Activated CD4-positive, alpha-beta memory T cell treated with anti-CD3 and anti-CD28 coated beads, Interleukin-2, amount 10 ng/mL, durations not matched to agents 7 days and 5 days (primary cell): ENCODE measurements around the gene ELAC1. TPM values are rescaled to one million over a fixed set of nuclear protein-coding genes. Genes with fewer than 3 reads are reported as not detected.
"Not testable (repeated sequence)": the region's sequence is repeated elsewhere in the genome, so short reads cannot be mapped to it uniquely, and the experiment has no call there.

ENCODE experiments used
- CTCF ChIA-PET: fragments of 350-600 bp; sonication (Branson Sonifier 250); formaldehyde crosslinking; loops from one replicate; lab custom pipeline; 2021; ENCODE audit warnings: antibody characterized with exemption, inconsistent platforms; lab: Charles Lee
- POLR2A ChIA-PET: fragments of 350-600 bp; sonication (Branson Sonifier 250); formaldehyde crosslinking; loops from one replicate; lab custom pipeline; 2021; ENCODE audit warnings: antibody characterized with exemption; lab: Charles Lee
- DNase-seq: peaks from one replicate; pipeline ENCODE4 v3.0.0-alpha.2; 2020
- H3K27ac Mint-ChIP-seq: one replicate; pipeline ENCODE4 v1.8.0; 2021; ENCODE audit warnings: mild to moderate bottlenecking, mixed read lengths
- H3K27me3 Mint-ChIP-seq: one replicate; pipeline ENCODE4 v1.8.0; 2021; ENCODE audit warnings: mixed read lengths
- H3K36me3 Mint-ChIP-seq: one replicate; pipeline ENCODE4 v1.8.0; 2021; ENCODE audit warnings: low read depth, mixed read lengths
- H3K4me1 Mint-ChIP-seq: one replicate; pipeline ENCODE4 v1.8.0; 2021; ENCODE audit warnings: mixed read lengths
- H3K4me3 Mint-ChIP-seq: one replicate; pipeline ENCODE4 v1.8.0; 2021; ENCODE audit warnings: mild to moderate bottlenecking, mixed read lengths
- H3K9me3 Mint-ChIP-seq: one replicate; pipeline ENCODE4 v1.8.0; 2021; ENCODE audit warnings: mixed read lengths
- total RNA-seq, 2 experiments: library from RNA; stranded (reverse); gene quantifications; one replicate each; pipeline ENCODE4 v1.2.3, GENCODE V29; 2021

Gene ELAC1
- 1 to 10 TPM; 5.9 to 7.3 TPM for total RNA-seq

DNA sequence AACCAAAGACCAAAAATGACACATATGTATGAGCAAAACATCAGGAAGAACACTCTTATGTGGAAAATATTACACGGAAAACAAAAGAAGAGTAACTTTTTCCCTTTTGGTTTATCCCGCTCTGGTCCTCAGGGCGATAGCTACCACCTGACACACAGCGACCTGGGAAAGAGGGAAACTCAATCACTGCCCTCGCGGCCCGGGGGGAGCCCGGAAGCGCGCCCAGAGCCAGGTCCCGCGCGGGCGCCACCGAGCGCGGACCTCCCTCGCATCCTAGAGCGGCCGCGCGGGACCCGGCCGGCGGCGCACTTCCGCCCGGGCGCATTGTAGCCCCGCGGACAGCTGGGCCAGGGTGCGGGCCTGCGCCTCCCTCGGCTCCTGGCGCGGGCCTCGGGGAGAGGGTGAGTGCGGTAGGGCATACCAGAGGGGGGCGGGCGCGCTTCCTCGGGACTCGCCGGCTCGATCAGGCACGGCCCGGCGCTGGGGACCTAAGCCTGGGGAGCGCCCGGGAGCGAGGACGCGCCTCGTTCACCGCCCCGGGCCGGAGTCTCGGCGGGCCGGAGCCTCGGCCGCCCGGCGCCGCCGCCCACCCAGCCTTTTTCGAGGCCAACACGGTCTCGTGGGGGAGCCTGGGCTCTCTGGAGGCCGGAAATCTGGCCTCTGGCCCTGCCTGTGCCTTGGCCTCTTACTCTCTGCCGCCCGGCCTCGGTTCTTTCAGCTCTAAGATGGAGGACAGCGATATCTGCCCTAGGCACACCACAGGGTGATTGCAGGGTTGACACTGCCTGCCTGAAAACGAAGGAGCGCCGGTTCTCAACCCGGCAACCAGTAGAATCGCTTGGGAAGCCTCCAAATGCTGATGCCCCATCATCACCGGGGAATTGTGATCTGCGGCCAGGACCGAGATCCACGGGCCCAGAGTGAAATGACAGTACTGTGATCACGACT is at the start of gene ELAC1:
Gene ELAC1, plus strand, starts transcription at position 327 of the 948 bp plus-strand sequence. CDS start 6,365 bp downstream, outside the sequence.
- CTCF ChIA-PET, result interaction anchor here (0.6 to 1.7 kb wide), 6 partner anchors 10 to 349 kb away, joined by 3 to 5 read pairs (median 4); no protein-coding TSS in a partner anchor
- POLR2A ChIA-PET, result interaction anchor here (0.6 to 6.9 kb wide), 25 partner anchors 9 to 228 kb away, joined by 3 to 120 read pairs (median 4); partner anchors contain the start of genes ME2, MEX3C and SMAD4
- Mint-ChIP-seq H3K9me3 (peaks cover 11% of the 10 kb centered on the region), H3K4me1 (peaks cover 28% of the 10 kb centered on the region), H3K4me3 (peak within 1 kb of the TSS; percentile 97), H3K36me3 (peaks cover 11% of the 10 kb centered on the region), H3K27me3 (no peaks in the 10 kb centered on the region), H3K27ac (peak within 1 kb of the TSS; percentile 80)
- DNase-seq, result peak; percentile 67

- H3K9me3 Mint-ChIP-seq, result no peaks in the 10 kb centered on the region
- ChIA-PET CTCF (no interaction called here), POLR2A (no interaction called here)
- no peak for DNase-seq
- H3K4me1 Mint-ChIP-seq, result peaks cover 2% of the 10 kb centered on the region
- peaks cover 69% of the 10 kb centered on the region for H3K36me3 Mint-ChIP-seq
- no peak overlapping the region for H3K4me3 Mint-ChIP-seq
- H3K27ac Mint-ChIP-seq, result no peak overlapping the region
- no peaks in the 10 kb centered on the region for H3K27me3 Mint-ChIP-seq
Measured at GRCh38 chr18:50918153-50918552, 49.7 kb upstream of the ELAC1 start.

DNA sequence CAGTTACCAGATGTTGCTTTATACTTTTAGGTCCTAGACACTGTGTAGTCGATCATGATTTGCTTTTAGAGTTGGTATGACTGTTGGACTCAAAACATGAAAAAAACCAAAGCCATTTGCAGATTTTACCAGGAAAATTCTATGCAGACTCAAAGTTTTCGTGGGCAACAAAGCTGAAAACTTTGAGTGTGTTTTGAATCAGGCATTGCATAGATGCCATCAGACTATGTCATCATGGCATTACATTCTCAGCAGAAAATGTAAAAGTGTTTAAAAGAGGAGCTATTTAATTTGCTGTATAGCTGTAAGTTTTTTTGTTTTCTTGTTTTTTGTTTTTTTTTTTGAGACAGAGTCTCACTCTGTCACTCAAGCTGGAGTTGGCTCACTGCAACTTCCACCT is 43.5 kb upstream of the ELAC1 start:
- Mint-ChIP-seq H3K36me3 (peaks cover 79% of the 10 kb centered on the region), H3K9me3 (peaks cover 8% of the 10 kb centered on the region), H3K4me3 (no peak overlapping the region), H3K4me1 (peaks cover 1% of the 10 kb centered on the region), H3K27ac (no peak overlapping the region), H3K27me3 (no peaks in the 10 kb centered on the region)
- DNase-seq, result no peak
- ChIA-PET CTCF (no interaction called here), POLR2A (no interaction called here)

GRCh38 chr18:50926521-50926920 is 41.3 kb upstream of the ELAC1 start:
- ChIA-PET CTCF (no interaction called here), POLR2A (no interaction called here)
- Mint-ChIP-seq H3K4me1 (peaks cover 1% of the 10 kb centered on the region), H3K27me3 (no peaks in the 10 kb centered on the region), H3K27ac (no peak overlapping the region), H3K36me3 (peaks cover 66% of the 10 kb centered on the region), H3K4me3 (no peak overlapping the region), H3K9me3 (peaks cover 8% of the 10 kb centered on the region)
- no peak for DNase-seq

- no peak for DNase-seq
- Mint-ChIP-seq H3K36me3 (peaks cover 56% of the 10 kb centered on the region), H3K27ac (no peak overlapping the region), H3K9me3 (peaks cover 8% of the 10 kb centered on the region), H3K4me1 (peaks cover 1% of the 10 kb centered on the region), H3K4me3 (no peak overlapping the region), H3K27me3 (no peaks in the 10 kb centered on the region)
- CTCF ChIA-PET, result no interaction called here
- POLR2A ChIA-PET, result no interaction called here
Measured at GRCh38 chr18:50928551-50928950, 39.3 kb upstream of the ELAC1 start.

- ChIA-PET CTCF (no interaction called here), POLR2A (interaction anchor here (0.6 to 1.6 kb wide), 2 partner anchors 47 to 96 kb away, joined by 3 to 4 read pairs; partner anchors contain the start of gene SMAD4)
- DNase-seq, result no peak
Measured at GRCh38 chr18:50933684-50934083, 34.2 kb upstream of the ELAC1 start.

GRCh38 chr18:50934545-50935211 is 33.2 kb upstream of the ELAC1 start:
- Mint-ChIP-seq H3K27me3 (no peaks in the 10 kb centered on the region), H3K4me1 (peaks cover 2% of the 10 kb centered on the region), H3K4me3 (no peak overlapping the region), H3K36me3 (peaks cover 40% of the 10 kb centered on the region), H3K27ac (no peak overlapping the region), H3K9me3 (no peaks in the 10 kb centered on the region)
- ChIA-PET POLR2A (interaction anchor here (1.6 kb wide), 1 partner anchor 95 kb away, joined by 4 read pairs; the partner anchor contains the start of gene SMAD4), CTCF (no interaction called here)
- DNase-seq, result no peak

More at GRCh38 chr18:50933684-50934083, 34.2 kb upstream of the ELAC1 start:
- no peaks in the 10 kb centered on the region for H3K27me3 Mint-ChIP-seq
- H3K4me3 Mint-ChIP-seq, result no peak overlapping the region
- H3K27ac Mint-ChIP-seq, result no peak overlapping the region
- H3K9me3 Mint-ChIP-seq, result no peaks in the 10 kb centered on the region
- peaks cover 2% of the 10 kb centered on the region for H3K4me1 Mint-ChIP-seq
- peaks cover 34% of the 10 kb centered on the region for H3K36me3 Mint-ChIP-seq

GRCh38 chr18:50935493-50936191 is 32.2 kb upstream of the ELAC1 start:
- ChIA-PET POLR2A (interaction anchor here (1.3 kb wide), 1 partner anchor 32 kb away, joined by 3 read pairs; the partner anchor contains the start of gene ELAC1), CTCF (interaction anchor here (0.6 kb wide), 1 partner anchor 367 kb away, joined by 3 read pairs; no protein-coding TSS in a partner anchor)
- no peak overlapping the region for H3K27ac Mint-ChIP-seq
- peaks cover 2% of the 10 kb centered on the region for H3K4me1 Mint-ChIP-seq
- H3K9me3 Mint-ChIP-seq, result no peaks in the 10 kb centered on the region
- H3K27me3 Mint-ChIP-seq, result no peaks in the 10 kb centered on the region
- H3K4me3 Mint-ChIP-seq, result no peak overlapping the region
- peaks cover 40% of the 10 kb centered on the region for H3K36me3 Mint-ChIP-seq
- DNase-seq, result no peak

GRCh38 chr18:50937183-50937582 is 30.7 kb upstream of the ELAC1 start:
- no peaks in the 10 kb centered on the region for H3K9me3 Mint-ChIP-seq
- no peak overlapping the region for H3K4me3 Mint-ChIP-seq
- H3K27ac Mint-ChIP-seq, result no peak overlapping the region
- ChIA-PET POLR2A (no interaction called here), CTCF (no interaction called here)
- no peaks in the 10 kb centered on the region for H3K27me3 Mint-ChIP-seq
- DNase-seq, result no peak
- H3K36me3 Mint-ChIP-seq, result peaks cover 39% of the 10 kb centered on the region
- peaks cover 2% of the 10 kb centered on the region for H3K4me1 Mint-ChIP-seq

GRCh38 chr18:50938912-50939311 is 28.9 kb upstream of the ELAC1 start:
- no peak overlapping the region for H3K4me3 Mint-ChIP-seq
- peaks cover 2% of the 10 kb centered on the region for H3K4me1 Mint-ChIP-seq
- H3K36me3 Mint-ChIP-seq, result peaks cover 34% of the 10 kb centered on the region
- H3K9me3 Mint-ChIP-seq, result no peaks in the 10 kb centered on the region
- DNase-seq, result no peak
- H3K27ac Mint-ChIP-seq, result no peak overlapping the region
- POLR2A ChIA-PET, result no interaction called here
- CTCF ChIA-PET, result no interaction called here
- H3K27me3 Mint-ChIP-seq, result no peaks in the 10 kb centered on the region

GRCh38 chr18:50944245-50944932 is 23.5 kb upstream of the ELAC1 start:
- Mint-ChIP-seq H3K4me3 (no peak overlapping the region), H3K9me3 (no peaks in the 10 kb centered on the region), H3K27me3 (no peaks in the 10 kb centered on the region), H3K27ac (no peak overlapping the region), H3K4me1 (no peaks in the 10 kb centered on the region), H3K36me3 (peaks cover 42% of the 10 kb centered on the region)
- POLR2A ChIA-PET, result interaction anchor here (0.8 kb wide), 1 partner anchor 66 kb away, joined by 3 read pairs; the partner anchor contains the start of gene ME2
- CTCF ChIA-PET, result no interaction called here
- DNase-seq, result no peak

- H3K9me3 Mint-ChIP-seq, H3K4me1 Mint-ChIP-seq, H3K4me3 Mint-ChIP-seq, DNase-seq, H3K27me3 Mint-ChIP-seq, CTCF ChIA-PET, H3K27ac Mint-ChIP-seq, POLR2A ChIA-PET: not testable (repeated sequence)
- peaks cover 36% of the 10 kb centered on the region for H3K36me3 Mint-ChIP-seq
Measured at GRCh38 chr18:50945918-50946317, 21.9 kb upstream of the ELAC1 start.
